HG03378 (cell line): ENCODE results near the gene RYK.

ENCODE experiments used
- ATAC-seq: cut with Tn5 transposase; IDR thresholded peaks from one replicate; pipeline ENCODE4 v1.9.1; 2021; ENCODE audit warnings: mild to moderate bottlenecking, moderate library complexity; ENCODE audit not compliant: unreplicated experiment

Gene RYK

GRCh38 chr3:134155446-134155845 is 95.2 kb downstream of the RYK start:
- no peak for ATAC-seq

- ATAC-seq: no peak
These were observed 96.9 kb downstream of the RYK start for GRCh38 chr3:134153761-134154160.

DNA sequence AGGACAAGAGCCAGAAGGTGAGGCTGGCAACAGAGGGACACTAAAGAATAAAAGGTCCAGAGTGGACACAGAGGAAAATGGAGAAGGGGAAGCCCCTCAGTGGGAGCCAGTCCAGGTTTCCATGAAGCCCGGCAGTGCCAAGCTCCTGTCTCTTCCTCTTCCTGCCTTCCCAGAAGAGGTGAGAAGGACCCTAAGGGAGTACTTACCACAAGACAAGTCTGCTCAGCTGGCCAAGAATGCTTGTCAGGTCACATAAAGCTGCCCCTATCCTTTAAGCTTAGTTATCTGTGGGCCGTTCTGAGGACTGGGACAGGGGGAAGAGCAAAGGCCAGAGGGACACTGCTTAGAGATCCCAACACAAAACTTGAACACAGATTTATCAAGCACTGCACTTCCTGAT is 100.2 kb downstream of the RYK start:
- ATAC-seq: no peak

DNA sequence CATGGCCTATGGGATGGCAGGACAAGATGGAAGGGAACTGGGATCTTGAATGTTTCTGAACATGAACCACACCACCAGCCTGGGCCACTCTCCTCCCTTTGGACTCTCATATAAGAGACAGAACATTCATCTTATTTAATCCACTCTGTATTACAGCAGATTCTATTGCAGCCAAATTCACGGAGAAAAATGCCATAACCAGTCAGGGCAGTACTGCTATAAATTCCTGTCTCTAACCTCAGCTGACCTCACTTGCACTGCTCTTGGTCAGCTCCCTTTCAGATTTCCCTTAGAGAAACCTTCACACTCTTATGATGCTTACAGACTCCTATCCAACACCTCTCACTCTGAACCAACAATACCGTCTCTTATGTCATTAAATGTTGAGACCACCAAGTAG is 101.4 kb downstream of the RYK start:
- ATAC-seq: no peak

DNA sequence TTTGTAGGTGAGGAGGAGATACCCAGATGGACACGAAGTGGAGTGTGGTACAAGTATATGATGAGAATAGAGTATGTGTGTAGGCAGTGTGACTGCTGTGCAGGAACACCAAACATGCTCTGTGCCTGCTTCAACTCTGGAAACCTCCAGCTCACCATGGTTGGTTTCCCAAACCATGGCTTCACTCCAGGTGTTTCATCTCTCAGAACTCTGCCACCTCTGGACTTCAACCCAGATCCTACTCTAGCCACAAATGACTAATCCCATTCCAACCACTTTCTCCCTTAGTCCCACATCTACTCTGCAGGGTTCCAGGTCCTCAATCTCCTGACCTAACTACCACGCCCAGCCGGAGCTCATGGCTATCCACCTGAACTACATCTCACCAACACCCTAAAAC is 102.1 kb downstream of the RYK start:
- ATAC-seq: no peak

- ATAC-seq: no peak
These were observed 103.2 kb downstream of the RYK start for GRCh38 chr3:134147411-134147810.

DNA sequence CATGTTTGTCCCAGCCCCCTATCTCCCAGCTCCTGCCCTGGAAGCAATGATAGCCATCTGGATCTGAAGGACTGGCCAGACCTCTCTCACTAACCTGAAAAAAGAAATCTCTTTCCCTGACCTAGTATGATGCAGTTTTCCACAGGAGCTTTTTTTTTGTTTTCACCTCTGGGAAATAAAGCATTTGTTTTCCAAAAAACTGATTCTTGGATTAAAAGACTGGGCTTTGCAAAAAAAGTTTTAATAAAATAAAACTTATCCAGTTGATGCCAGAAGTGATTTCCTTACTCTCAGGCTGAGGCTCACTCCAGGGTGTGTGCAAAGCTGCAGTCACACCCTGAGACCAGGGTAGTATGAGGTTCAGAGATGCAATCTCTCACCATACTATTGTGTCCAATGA is 104.0 kb downstream of the RYK start:
- no peak for ATAC-seq

GRCh38 chr3:134145183-134145582 is 105.5 kb downstream of the RYK start:
- no peak for ATAC-seq

DNA sequence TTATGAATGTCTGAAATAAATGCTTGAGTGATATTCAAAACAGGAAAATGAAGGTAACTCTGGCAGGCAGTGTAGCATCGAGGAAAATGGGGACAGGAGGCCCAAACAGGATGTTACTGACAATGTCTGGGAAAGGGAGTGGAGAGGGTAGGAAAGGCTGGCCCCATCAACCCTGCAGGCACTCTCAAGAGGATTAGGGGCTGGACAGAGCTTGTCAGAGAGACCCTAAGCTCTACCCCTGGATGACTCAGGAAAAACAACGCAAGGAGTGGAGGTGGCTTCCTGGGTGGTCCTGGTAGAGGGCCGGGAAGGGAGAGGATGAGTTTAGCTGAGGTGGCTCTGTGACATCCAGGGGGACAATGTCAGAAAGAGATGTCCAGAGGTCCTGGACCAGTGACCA is 106.0 kb downstream of the RYK start:
- no peak for ATAC-seq

DNA sequence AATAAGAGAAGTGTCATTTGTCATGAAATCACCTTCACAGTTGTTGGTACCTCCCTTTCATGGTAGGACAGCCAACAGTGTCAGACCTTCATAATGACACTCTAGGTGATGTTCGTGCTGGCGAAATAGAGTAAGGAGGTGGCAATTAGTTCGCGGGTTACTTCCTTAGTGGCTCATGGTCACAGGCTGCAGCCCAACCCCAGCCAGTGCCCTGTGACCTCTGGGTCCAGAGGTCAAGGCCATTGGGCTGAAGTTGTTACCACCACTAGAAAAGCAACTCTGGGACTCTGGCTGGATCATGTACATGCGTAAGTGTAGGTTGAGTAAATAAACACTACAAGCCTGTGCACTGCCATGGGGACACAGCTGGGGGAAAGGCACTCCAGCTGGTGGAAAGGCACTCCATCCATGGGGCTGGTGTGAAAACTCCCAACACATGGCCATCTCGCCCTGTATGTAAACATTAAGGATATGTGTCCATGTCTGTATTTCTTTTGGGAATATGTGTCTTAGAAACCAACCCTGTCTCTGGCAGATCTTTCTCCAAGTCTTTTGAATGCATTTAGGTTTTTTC is 106.7 kb downstream of the RYK start:
- no peak for ATAC-seq

DNA sequence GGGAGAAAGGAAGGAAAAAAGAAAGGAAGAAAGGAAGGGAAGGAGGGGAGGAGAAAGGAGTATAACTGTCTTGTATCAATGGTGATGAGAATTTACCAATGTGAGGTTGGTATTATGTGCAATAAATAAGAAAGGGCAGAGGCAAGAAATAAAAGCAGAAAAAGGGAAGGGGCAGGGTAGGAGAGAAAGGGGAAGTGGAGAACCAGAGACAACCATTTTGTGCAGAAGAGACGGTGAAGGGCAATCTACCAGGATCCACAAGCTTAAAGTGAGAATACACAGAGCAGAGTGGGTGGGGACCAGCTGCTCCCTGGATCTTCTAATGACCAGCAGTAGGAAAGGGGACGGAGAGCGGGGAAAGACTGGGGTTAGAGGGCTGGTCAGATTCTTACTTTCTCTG is 114.1 kb downstream of the RYK start:
- no peak for ATAC-seq

GRCh38 chr3:134134698-134135415 is 115.8 kb downstream of the RYK start:
- ATAC-seq: no peak

DNA sequence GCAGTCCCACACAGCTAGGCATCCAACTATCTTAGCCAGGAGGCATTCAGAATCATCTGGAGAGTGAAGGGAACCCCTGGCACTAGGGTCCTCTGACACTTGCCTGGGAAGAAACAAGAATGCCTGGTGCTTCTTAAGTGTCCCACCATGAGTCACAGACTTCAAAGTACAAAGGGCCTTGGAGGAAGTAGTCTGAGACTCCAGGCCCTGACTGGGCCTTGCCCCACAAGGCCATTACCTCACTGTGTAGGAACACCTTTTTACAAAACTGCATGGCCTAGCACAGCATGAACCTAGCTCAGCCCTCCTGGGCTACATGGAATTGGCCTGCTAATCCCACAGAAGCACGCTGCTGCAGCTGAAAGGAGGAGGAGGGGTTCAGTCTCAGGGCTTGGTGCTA is 116.4 kb downstream of the RYK start:
- no peak for ATAC-seq

DNA sequence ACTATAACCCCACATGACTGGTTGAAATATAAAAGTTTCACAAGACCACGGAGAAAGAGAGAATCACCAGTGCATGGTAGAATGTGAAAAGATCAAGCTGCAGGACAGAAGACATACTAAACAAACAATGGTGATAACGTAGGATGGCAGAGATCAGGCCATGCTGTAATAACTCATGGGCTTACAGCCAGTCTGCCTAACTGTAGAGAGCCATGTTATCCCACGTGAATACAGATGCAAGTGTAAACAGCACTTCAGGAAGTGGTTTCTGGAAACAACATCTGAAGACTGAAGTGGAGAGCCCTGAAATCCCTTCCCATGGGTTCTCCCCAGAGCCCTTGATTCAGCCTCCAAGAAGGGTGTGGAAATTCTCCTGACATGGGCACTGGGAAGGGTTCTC is 117.7 kb downstream of the RYK start:
- no peak for ATAC-seq

GRCh38 chr3:134126153-134126552 is 124.5 kb downstream of the RYK start:
- ATAC-seq: no peak

GRCh38 chr3:134114726-134115125 is 135.9 kb downstream of the RYK start:
- ATAC-seq: no peak

- ATAC-seq: no peak
These were observed 139.0 kb downstream of the RYK start for GRCh38 chr3:134111616-134112015.

DNA sequence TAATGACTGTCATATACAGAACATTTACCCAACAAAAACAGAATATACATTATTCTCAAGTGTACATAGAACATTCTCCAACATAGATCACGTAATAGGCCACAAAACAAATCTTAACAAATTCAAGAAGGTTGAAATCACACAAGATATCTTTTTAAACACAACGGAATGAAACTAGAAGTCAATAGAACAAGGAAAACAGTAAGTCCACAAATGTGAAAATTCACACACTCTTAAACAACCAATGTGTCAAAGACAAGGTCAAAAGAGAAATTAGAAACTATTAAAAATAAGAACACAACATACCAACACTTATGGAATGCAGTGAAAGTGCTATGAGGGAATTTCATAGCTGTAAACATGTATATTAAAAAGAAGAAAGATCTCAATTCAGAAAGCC is 139.7 kb downstream of the RYK start:
- no peak for ATAC-seq
